Uterus (tissue), 2 donors: ENCODE results near the gene MICAL2.

ENCODE experiments used
- POLR2A ChIP-seq, 2 donors: fragments of 450-650 bp; IDR thresholded peaks; one replicate each; pipeline ENCODE4 v1.6.1; 2016; ENCODE audit warnings: antibody characterized with exemption in 2 of 2, mild to moderate bottlenecking in 1 of 2, moderate library complexity in 1 of 2
- TF ChIP-seq, protein P1 (sequence below), 4 experiments: fragments of 200-600 bp in 2 of 4; fragments of 450-650 bp in 2 of 4; sonication (generic) in 2 of 4; IDR thresholded peaks; one replicate each; pipeline ENCODE4 v1.5.1; 2016 to 2019; ENCODE audit warnings: antibody characterized with exemption in 4 of 4, mild to moderate bottlenecking in 2 of 4, moderate library complexity in 1 of 4

DNA sequence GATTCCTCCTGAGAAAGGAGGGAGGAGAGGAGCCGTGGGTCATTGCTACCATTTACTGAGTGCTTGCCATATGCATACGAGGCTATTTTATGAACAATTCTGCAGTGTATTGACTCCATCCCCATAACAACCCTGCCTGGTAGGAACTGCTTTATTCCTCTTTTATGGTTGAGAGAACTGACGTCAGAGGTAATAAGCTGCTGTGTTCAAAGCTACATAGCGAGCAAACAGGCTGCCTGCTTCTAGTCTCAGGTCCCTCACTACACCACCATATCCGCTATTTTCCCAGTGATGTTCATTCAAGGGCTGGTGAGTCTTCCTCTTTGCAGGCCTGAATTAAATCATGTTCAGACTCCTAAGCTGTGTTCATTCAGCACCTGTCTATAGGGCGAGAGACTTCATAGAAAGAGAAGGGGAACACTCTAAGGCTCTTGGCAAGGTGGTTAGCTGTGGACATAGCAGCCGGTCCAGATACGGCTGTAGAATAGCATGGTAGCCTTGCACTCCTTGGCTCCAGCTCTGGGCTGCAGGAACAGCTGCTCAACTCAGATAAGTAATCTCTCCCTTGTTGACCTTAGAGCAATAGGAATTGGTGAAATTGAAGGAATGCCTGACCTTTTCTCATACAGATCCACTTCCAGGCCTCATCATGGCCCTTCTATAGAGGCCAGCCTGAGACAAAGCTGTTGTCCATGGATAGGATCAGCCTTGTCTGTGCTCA lies 82.6 kb downstream of the MICAL2 start:
- TF ChIP-seq, protein P1, sequence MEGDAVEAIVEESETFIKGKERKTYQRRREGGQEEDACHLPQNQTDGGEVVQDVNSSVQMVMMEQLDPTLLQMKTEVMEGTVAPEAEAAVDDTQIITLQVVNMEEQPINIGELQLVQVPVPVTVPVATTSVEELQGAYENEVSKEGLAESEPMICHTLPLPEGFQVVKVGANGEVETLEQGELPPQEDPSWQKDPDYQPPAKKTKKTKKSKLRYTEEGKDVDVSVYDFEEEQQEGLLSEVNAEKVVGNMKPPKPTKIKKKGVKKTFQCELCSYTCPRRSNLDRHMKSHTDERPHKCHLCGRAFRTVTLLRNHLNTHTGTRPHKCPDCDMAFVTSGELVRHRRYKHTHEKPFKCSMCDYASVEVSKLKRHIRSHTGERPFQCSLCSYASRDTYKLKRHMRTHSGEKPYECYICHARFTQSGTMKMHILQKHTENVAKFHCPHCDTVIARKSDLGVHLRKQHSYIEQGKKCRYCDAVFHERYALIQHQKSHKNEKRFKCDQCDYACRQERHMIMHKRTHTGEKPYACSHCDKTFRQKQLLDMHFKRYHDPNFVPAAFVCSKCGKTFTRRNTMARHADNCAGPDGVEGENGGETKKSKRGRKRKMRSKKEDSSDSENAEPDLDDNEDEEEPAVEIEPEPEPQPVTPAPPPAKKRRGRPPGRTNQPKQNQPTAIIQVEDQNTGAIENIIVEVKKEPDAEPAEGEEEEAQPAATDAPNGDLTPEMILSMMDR (IDR thresholded peaks at IDR 0.05), result no peak
- TF ChIP-seq POLR2A (IDR thresholded peaks at IDR 0.05), result no peak
